ENCODE results near the gene LY6G5B. TPM values are rescaled to one million over a fixed set of nuclear protein-coding genes. Genes with fewer than 3 reads are reported as not detected.

LY6G5B gene
- 0.97 and 1.7 TPM in 2 replicates for total RNA-seq

GRCh38 chr6:31669676-31670075 is at the start of gene LY6G5B:
Gene LY6G5B (plus strand): TSS chr6:31669976. CDS start chr6:31670951, 975 bp downstream.

GRCh38 chr6:31620586-31621319 is 49.0 kb upstream of the LY6G5B start, which contains the start of gene PRRC2A:
Gene PRRC2A (plus strand): TSS chr6:31620715. CDS start chr6:31622790, 2,075 bp downstream.

GRCh38 chr6:31655349-31656237 is 14.2 kb upstream of the LY6G5B start, which contains the start of gene APOM:
Gene APOM (plus strand): TSS chr6:31655894. CDS start chr6:31655967, 73 bp downstream.

GRCh38 chr6:31660381-31661261 is 9.2 kb upstream of the LY6G5B start, which contains the start of gene C6orf47:
Gene C6orf47 (minus strand): TSS chr6:31660778. CDS start chr6:31659947, 831 bp downstream.

GRCh38 chr6:31664790-31665500 is 4.8 kb upstream of the LY6G5B start, which contains the start of gene GPANK1:
Gene GPANK1 (minus strand): TSS chr6:31664997. CDS start chr6:31664478, 519 bp downstream.

GRCh38 chr6:31665501-31666336 is 4.1 kb upstream of the LY6G5B start, which contains the start of gene CSNK2B:
Gene CSNK2B (plus strand): TSS chr6:31666080. CDS start chr6:31666832, 752 bp downstream.

GRCh38 chr6:31680226-31681134 is 10.7 kb downstream of the LY6G5B start, which contains the start of gene LY6G5C:
Gene LY6G5C (minus strand): TSS chr6:31681067. CDS start chr6:31680373, 694 bp downstream.

GRCh38 chr6:31702819-31703716 is 33.3 kb downstream of the LY6G5B start, which contains the start of gene ABHD16A:
Gene ABHD16A (minus strand): TSS chr6:31703324. CDS start chr6:31703281, 43 bp downstream.

GRCh38 chr6:31706599-31706998 is 36.8 kb downstream of the LY6G5B start, which contains the start of gene LY6G6F:
Gene LY6G6F (plus strand): TSS chr6:31706866. CDS start chr6:31706907, 41 bp downstream.

GRCh38 chr6:31715022-31715958 is 45.5 kb downstream of the LY6G5B start, which contains the start of gene LY6G6D:
Gene LY6G6D (plus strand): TSS chr6:31715348. CDS start chr6:31715356, 8 bp downstream.

GRCh38 chr6:31721351-31722020 is 51.7 kb downstream of the LY6G5B start, which contains the start of gene LY6G6C:
Gene LY6G6C (minus strand): TSS chr6:31721746. CDS start chr6:31721679, 67 bp downstream.

